Stomach smooth muscle (tissue), 2 donors: ENCODE measurements around the gene RGS10.
"Not testable (repeated sequence)": the region's sequence is repeated elsewhere in the genome, so short reads cannot be mapped to it uniquely, and the experiment has no call there.

Experiments used
- H3K27ac ChIP-seq: one replicate; pipeline ENCODE4 v1.7.0; 2013; ENCODE audit warnings: mild to moderate bottlenecking, low read length, inconsistent platforms
- H3K27me3 ChIP-seq, 2 donors: one replicate each; pipeline ENCODE4 v1.7.0; 2013; ENCODE audit warnings: low read length in 2 of 2; ENCODE audit not compliant: insufficient read depth in 2 of 2, control insufficient read depth in 1 of 2
- H3K36me3 ChIP-seq, 2 donors: one replicate each; pipeline ENCODE4 v1.7.0; 2013; ENCODE audit warnings: low read length in 2 of 2; ENCODE audit not compliant: control insufficient read depth in 2 of 2, insufficient read depth in 2 of 2
- H3K4me1 ChIP-seq: one replicate; pipeline ENCODE4 v1.7.0; 2013; ENCODE audit warnings: low read length; ENCODE audit not compliant: control insufficient read depth, insufficient read depth
- H3K4me3 ChIP-seq, 2 donors: one replicate each; pipeline ENCODE4 v1.7.0; 2013; ENCODE audit warnings: low read length in 2 of 2
- H3K9ac ChIP-seq, 2 donors: one replicate each; pipeline ENCODE4 v1.7.0; 2013; ENCODE audit warnings: low read length in 2 of 2, mild to moderate bottlenecking in 1 of 2
- H3K9me3 ChIP-seq, 2 donors: one replicate each; pipeline ENCODE4 v1.7.0; 2013; ENCODE audit warnings: low read length in 2 of 2; ENCODE audit not compliant: control insufficient read depth in 2 of 2
- donor health status: healthy.
- donor health status: Pancreatic carcinoma.

Gene RGS10

GRCh38 chr10:119468542-119469324, 73.8 kb downstream of the RGS10 start:
- Histone ChIP-seq H3K4me1 (no peaks in the 10 kb centered on the region), H3K36me3 (no peaks in the 10 kb centered on the region), H3K27me3 (no peaks in the 10 kb centered on the region), H3K27ac (no peak overlapping the region), H3K4me3 (no peak overlapping the region), H3K9me3 (no peaks in the 10 kb centered on the region), H3K9ac (no peak overlapping the region)

GRCh38 chr10:119466655-119467054, 75.9 kb downstream of the RGS10 start:
- Histone ChIP-seq H3K27ac (no peak overlapping the region), H3K9me3 (no peaks in the 10 kb centered on the region), H3K36me3 (no peaks in the 10 kb centered on the region), H3K4me1 (no peaks in the 10 kb centered on the region), H3K9ac (no peak overlapping the region), H3K4me3 (no peak overlapping the region), H3K27me3 (peaks cover 0 to 2% of the 10 kb centered on the region in 2 donors)

- Histone ChIP-seq H3K4me3 (no peak overlapping the region), H3K27ac (no peak overlapping the region), H3K9me3 (no peaks in the 10 kb centered on the region), H3K4me1 (no peaks in the 10 kb centered on the region), H3K36me3 (no peaks in the 10 kb centered on the region), H3K9ac (no peak overlapping the region), H3K27me3 (peaks cover 0 to 2% of the 10 kb centered on the region in 2 donors)
Measured at GRCh38 chr10:119466076-119466475, 76.4 kb downstream of the RGS10 start.

- Histone ChIP-seq H3K27ac (no peak overlapping the region), H3K27me3 (peaks cover 0 to 2% of the 10 kb centered on the region in 2 donors), H3K4me1 (no peaks in the 10 kb centered on the region)
Measured at GRCh38 chr10:119465085-119465484, 77.4 kb downstream of the RGS10 start.

GRCh38 chr10:119463195-119463594, 79.3 kb downstream of the RGS10 start:
- not testable (repeated sequence) for H3K27ac ChIP-seq, H3K9ac ChIP-seq, H3K4me1 ChIP-seq, H3K36me3 ChIP-seq, H3K9me3 ChIP-seq, H3K27me3 ChIP-seq, H3K4me3 ChIP-seq

More at GRCh38 chr10:119465085-119465484, 77.4 kb downstream of the RGS10 start:
- Histone ChIP-seq H3K9ac (no peak overlapping the region), H3K4me3 (no peak overlapping the region), H3K36me3 (no peaks in the 10 kb centered on the region), H3K9me3 (no peaks in the 10 kb centered on the region)

GRCh38 chr10:119462773-119463172, 79.7 kb downstream of the RGS10 start:
- H3K4me3 ChIP-seq: no peak overlapping the region
- H3K27ac ChIP-seq: no peak overlapping the region
- H3K4me1 ChIP-seq: no peaks in the 10 kb centered on the region
- H3K36me3 ChIP-seq: peaks cover 0 to 5% of the 10 kb centered on the region in 2 donors
- no peak overlapping the region for H3K9ac ChIP-seq
- no peaks in the 10 kb centered on the region for H3K9me3 ChIP-seq
- peaks cover 0 to 2% of the 10 kb centered on the region in 2 donors for H3K27me3 ChIP-seq

GRCh38 chr10:119461923-119462322, 80.6 kb downstream of the RGS10 start:
- Histone ChIP-seq H3K4me1 (no peaks in the 10 kb centered on the region), H3K36me3 (peaks cover 0 to 5% of the 10 kb centered on the region in 2 donors), H3K9ac (no peak overlapping the region), H3K27me3 (peaks cover 0 to 2% of the 10 kb centered on the region in 2 donors), H3K27ac (no peak overlapping the region), H3K4me3 (no peak overlapping the region), H3K9me3 (no peaks in the 10 kb centered on the region)

- H3K4me3 ChIP-seq: no peak overlapping the region
- no peak overlapping the region for H3K27ac ChIP-seq
- H3K4me1 ChIP-seq: no peaks in the 10 kb centered on the region
Measured at GRCh38 chr10:119461380-119461779, 81.1 kb downstream of the RGS10 start.

GRCh38 chr10:119460369-119461195, 81.9 kb downstream of the RGS10 start:
- no peak overlapping the region for H3K27ac ChIP-seq
- H3K9ac ChIP-seq: no peak overlapping the region
- no peaks in the 10 kb centered on the region for H3K4me1 ChIP-seq
- H3K36me3 ChIP-seq: peaks cover 8 to 9% of the 10 kb centered on the region in 2 donors
- H3K27me3 ChIP-seq: peaks cover 0 to 2% of the 10 kb centered on the region in 2 donors
- no peaks in the 10 kb centered on the region for H3K9me3 ChIP-seq
- H3K4me3 ChIP-seq: no peak overlapping the region

More at GRCh38 chr10:119461380-119461779, 81.1 kb downstream of the RGS10 start:
- Histone ChIP-seq H3K9me3 (no peaks in the 10 kb centered on the region), H3K36me3 (peaks cover 3 to 5% of the 10 kb centered on the region in 2 donors), H3K27me3 (peaks cover 0 to 2% of the 10 kb centered on the region in 2 donors), H3K9ac (no peak overlapping the region)

GRCh38 chr10:119459681-119460340, 82.7 kb downstream of the RGS10 start:
- Histone ChIP-seq H3K27me3 (peaks cover 0 to 2% of the 10 kb centered on the region in 2 donors), H3K9me3 (no peaks in the 10 kb centered on the region), H3K4me1 (no peaks in the 10 kb centered on the region), H3K9ac (no peak overlapping the region), H3K4me3 (no peak overlapping the region), H3K27ac (no peak overlapping the region), H3K36me3 (peaks cover 11 to 12% of the 10 kb centered on the region in 2 donors)
